HCT116 (cell line): ENCODE data around the gene CACNA2D2. TPM values are rescaled to one million over a fixed set of nuclear protein-coding genes. Genes with fewer than 3 reads are reported as not detected.

Experiments
- ATAC-seq: fragments of 200-7000 bp; cut with Tn5 transposase; 2 replicates; pipeline ENCODE4 v1.9.1; 2020; ENCODE audit warnings: mild to moderate bottlenecking, moderate library complexity
- BruUV-seq: library from RNA; stranded (reverse); fragments of 400-500 nt; replicated peaks from 2 replicates; lab custom pipeline; 2021; lab: Mats Ljungman, UMichigan
- CTCF ChIA-PET: fragments of 300-600 bp; sonication (Branson Sonifier 250); formaldehyde crosslinking; loops from one replicate; lab custom pipeline; 2021; ENCODE audit warnings: antibody characterized with exemption; lab: Charles Lee
- POLR2A ChIA-PET: fragments of 300-600, 350-600 bp; sonication (Branson Sonifier 250); formaldehyde crosslinking; loops from one replicate; lab custom pipeline; 2021; ENCODE audit warnings: antibody characterized with exemption; lab: Charles Lee
- RAD21 ChIA-PET, 2 experiments: fragments of 300-600 bp; sonication (Branson Sonifier 250); formaldehyde crosslinking; loops; one replicate each; lab custom pipeline; 2023; ENCODE audit warnings: low total read pairs in 2 of 2; ENCODE audit not compliant: uncharacterized antibody in 2 of 2, unreplicated experiment in 2 of 2, low non-redundant PET in 1 of 2; lab: Charles Lee
- DNase-seq: peaks from one replicate; pipeline ENCODE4 v3.0.0-alpha.2; 2010; ENCODE audit warnings: low read depth, low spot score
- H2AFZ ChIP-seq: fragments of 200-600 bp; shearing (Covaris generic), sonication (generic); 2 replicates; pipeline ENCODE4 v1.6.1; 2017; ENCODE audit warnings: low read depth, mixed run types, mixed read lengths, antibody characterized with exemption, low read length; ENCODE audit not compliant: poor library complexity, severe bottlenecking
- H3K27ac ChIP-seq: 2 replicates; pipeline ENCODE4 v1.5.1; 2012; ENCODE audit warnings: low read depth, low read length
- H3K27me3 ChIP-seq: fragments of 200-600 bp; sonication (generic); 2 replicates; pipeline ENCODE4 v1.6.1; 2016; ENCODE audit warnings: mixed run types, low read length, mixed read lengths; ENCODE audit not compliant: insufficient read depth
- H3K36me3 ChIP-seq, 2 experiments: fragments of 200-500 bp in 1 of 2; fragments of 200-600 bp in 1 of 2; sonication (Bioruptor generic) in 1 of 2; sonication (generic) in 1 of 2; 2 replicates each; pipeline versions ENCODE4 v1.5.1 to v1.6.1; 2014 to 2016; ENCODE audit warnings: low read length in 2 of 2, inconsistent platforms in 1 of 2, mixed read lengths in 1 of 2, mixed run types in 1 of 2; ENCODE audit not compliant: insufficient read depth in 2 of 2, control insufficient read depth in 1 of 2
- H3K4me1 ChIP-seq, 2 experiments: fragments of 200-600 bp in 1 of 2; sonication (generic) in 1 of 2; 2 replicates each; pipeline versions ENCODE4 v1.5.1 to v1.6.1; 2012 to 2017; ENCODE audit warnings: low read length in 2 of 2, inconsistent platforms in 1 of 2, mild to moderate bottlenecking in 1 of 2, mixed read lengths in 1 of 2, mixed run types in 1 of 2, moderate library complexity in 1 of 2; ENCODE audit not compliant: insufficient read depth in 2 of 2, control insufficient read depth in 1 of 2
- H3K4me2 ChIP-seq: fragments of 200-600 bp; sonication (generic); 2 replicates; pipeline ENCODE4 v1.6.1; 2017; ENCODE audit warnings: mixed run types, low read length, mixed read lengths
- H3K4me3 ChIP-seq, 2 experiments: fragments of 200-600 bp in 1 of 2; sonication (generic) in 1 of 2; replicated peaks in 1 of 2; 2 replicates each; pipeline ENCODE4 v1.5.1; 2011 to 2016; ENCODE audit warnings: low read length in 2 of 2, control low read depth in 1 of 2, low read depth in 1 of 2, mild to moderate bottlenecking in 1 of 2, mixed read lengths in 1 of 2, mixed run types in 1 of 2
- H3K79me2 ChIP-seq: fragments of 200-600 bp; sonication (generic); 2 replicates; pipeline ENCODE4 v1.6.1; 2017; ENCODE audit warnings: mild to moderate bottlenecking, mixed run types, low read length, moderate library complexity, mixed read lengths; ENCODE audit not compliant: insufficient read depth
- H3K9ac ChIP-seq: fragments of 200-600 bp; sonication (generic); 2 replicates; pipeline ENCODE4 v1.6.1; 2016; ENCODE audit warnings: low read length, mixed read lengths
- H3K9me2 ChIP-seq: fragments of 200-600 bp; sonication (generic), shearing (Covaris generic); 2 replicates; pipeline ENCODE4 v1.6.1; 2017; ENCODE audit warnings: mixed run types, mild to moderate bottlenecking, moderate library complexity; ENCODE audit not compliant: insufficient read depth
- H3K9me3 ChIP-seq, 2 experiments: fragments of 200-500 bp in 1 of 2; fragments of 200-600 bp in 1 of 2; sonication (Bioruptor generic) in 1 of 2; sonication (generic) in 1 of 2; 2 replicates each; pipeline ENCODE4 v1.6.1; 2014 to 2017; ENCODE audit warnings: low read length in 2 of 2, mixed read lengths in 2 of 2, inconsistent platforms in 1 of 2, low read depth in 1 of 2, mild to moderate bottlenecking in 1 of 2, mixed run types in 1 of 2, moderate library complexity in 1 of 2; ENCODE audit not compliant: control insufficient read depth in 1 of 2, insufficient read depth in 1 of 2
- H4K20me1 ChIP-seq: fragments of 200-600 bp; sonication (generic), shearing (Covaris generic); 2 replicates; pipeline ENCODE4 v1.6.1; 2017; ENCODE audit warnings: mixed run types, mild to moderate bottlenecking, moderate library complexity; ENCODE audit not compliant: insufficient read depth
- CBX3 ChIP-seq: IDR thresholded peaks from 2 replicates; pipeline ENCODE4 v1.6.1; 2012; ENCODE audit warnings: low read depth
- CEBPB ChIP-seq: IDR thresholded peaks from 2 replicates; pipeline ENCODE4 v1.6.1; 2012; ENCODE audit warnings: low read depth
- EGR1 ChIP-seq: IDR thresholded peaks from 2 replicates; pipeline ENCODE4 v1.6.1; 2012; ENCODE audit warnings: low read depth
- ELF1 ChIP-seq: IDR thresholded peaks from 2 replicates; pipeline ENCODE4 v1.6.1; 2012; ENCODE audit warnings: low read depth, borderline replicate concordance
- EZH2 ChIP-seq: fragments of 200-600 bp; sonication (generic); IDR thresholded peaks from 2 replicates; pipeline ENCODE4 v1.6.1; 2017; ENCODE audit warnings: antibody characterized with exemption, mixed run types
- POLR2A ChIP-seq: IDR thresholded peaks from 2 replicates; pipeline ENCODE4 v1.7.0; 2011; ENCODE audit warnings: borderline replicate concordance; ENCODE audit not compliant: insufficient read depth, insufficient read length; ENCODE audit errors: extremely low read depth
- RAD21 ChIP-seq: IDR thresholded peaks from 2 replicates; pipeline ENCODE4 v1.6.1; 2012; ENCODE audit warnings: low read depth, mild to moderate bottlenecking
- TCF7L2 ChIP-seq: IDR thresholded peaks from 2 replicates; pipeline ENCODE4 v1.7.0; 2011; ENCODE audit warnings: borderline replicate concordance, inconsistent platforms; ENCODE audit not compliant: insufficient read depth, insufficient read length; ENCODE audit errors: extremely low read depth
- YY1 ChIP-seq: IDR thresholded peaks from 2 replicates; pipeline ENCODE4 v1.6.1; 2011; ENCODE audit warnings: low read length, low read depth, moderate library complexity, mild to moderate bottlenecking; ENCODE audit not compliant: insufficient replicate concordance; ENCODE audit errors: extremely low read depth
- ZNF274 ChIP-seq: fragments of 200-500 bp; sonication (Bioruptor generic); IDR thresholded peaks from 2 replicates; pipeline ENCODE4 v1.6.1; 2014; ENCODE audit warnings: mild to moderate bottlenecking, low read depth, low read length, inconsistent platforms
- intact Hi-C: fragments of 100-400 bp; cut with micrococcal nuclease; formaldehyde crosslinking; loops from 2 replicates; pipeline ENCODE4 v1.10.0; 2022
- total RNA-seq: library from RNA; stranded (reverse); gene quantifications from one replicate; pipeline ENCODE4 v1.2.1, GENCODE V29; 2021; ENCODE audit not compliant: unreplicated experiment

CACNA2D2 gene
- total RNA-seq, 1 experiment from 2014 or later, result 10.2 TPM

DNA sequence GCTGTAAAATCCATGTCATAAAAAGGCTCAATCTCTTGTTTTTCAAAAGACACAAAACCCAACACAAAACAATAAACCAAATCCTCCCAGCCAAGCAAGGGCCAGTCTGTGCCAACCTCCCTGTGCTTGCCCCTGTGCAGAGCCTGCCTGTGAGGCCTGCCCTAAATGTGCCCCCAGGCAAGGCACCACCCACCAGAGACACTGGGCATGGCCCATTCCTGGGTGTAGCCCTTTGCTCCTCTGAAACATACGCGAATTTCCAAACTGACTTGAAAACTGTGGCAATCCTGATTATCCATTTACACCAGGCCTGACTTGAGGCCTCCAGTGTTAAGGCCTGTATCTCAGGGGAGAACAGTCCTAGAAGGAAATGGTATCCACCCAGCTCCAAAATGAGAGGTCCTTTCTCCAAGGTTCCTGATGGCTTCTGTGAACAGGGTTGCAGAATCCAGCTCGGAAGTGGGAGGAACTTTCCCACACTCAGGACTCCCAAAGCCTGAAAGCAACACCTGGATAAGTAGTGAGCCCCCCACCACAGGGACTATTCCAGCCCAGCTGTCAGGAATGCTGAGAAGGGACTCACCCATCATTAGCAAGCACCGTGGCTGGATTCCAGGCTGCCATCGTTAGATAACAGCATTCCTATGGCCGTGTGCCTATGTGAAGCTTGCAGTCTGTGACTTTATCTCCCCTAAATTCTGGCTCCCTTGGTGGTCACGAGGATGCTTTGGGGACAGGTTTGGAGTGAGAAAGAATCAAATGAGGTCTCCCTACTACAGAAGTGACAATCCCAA, 61.8 kb downstream of the CACNA2D2 start:
- TF ChIP-seq POLR2A (no peak), RAD21 (no peak), CEBPB (no peak), ZNF274 (no peak), YY1 (no peak), CBX3 (no peak), ELF1 (no peak), EZH2 (no peak), EGR1 (no peak), TCF7L2 (no peak)

More for the DNA sequence above, 61.8 kb downstream of the CACNA2D2 start:
- H3K9me2 ChIP-seq, result no peaks in the 10 kb centered on the region
- no peak overlapping the region for H3K27ac ChIP-seq
- RAD21 ChIA-PET, result no interaction called here
- no peak overlapping the region for H3K9ac ChIP-seq
- no peak for DNase-seq
- BruUV-seq, result no TSS peak
- ATAC-seq, result no peak
- H4K20me1 ChIP-seq, result no peaks in the 10 kb centered on the region
- no peaks in the 10 kb centered on the region for H3K79me2 ChIP-seq
- H3K36me3 ChIP-seq, result no peaks in the 10 kb centered on the region; a peak in 1 of 4 replicates
- no peaks in the 10 kb centered on the region for H3K9me3 ChIP-seq
- H3K4me3 ChIP-seq, result no peak overlapping the region
- H3K27me3 ChIP-seq, result no peaks in the 10 kb centered on the region
- CTCF ChIA-PET, result no interaction called here
- H3K4me1 ChIP-seq, result no peaks in the 10 kb centered on the region
- H3K4me2 ChIP-seq, result no peak overlapping the region
- POLR2A ChIA-PET, result no interaction called here
- no peak overlapping the region for H2AFZ ChIP-seq
- intact Hi-C loops, result no loop called here
